GM18873 (cell line): ENCODE data around the gene BAZ2A.

Experiments used
- ATAC-seq: cut with Tn5 transposase; IDR thresholded peaks from one replicate; pipeline ENCODE4 v1.9.1; 2021; ENCODE audit warnings: mild to moderate bottlenecking, moderate library complexity, moderate number of reproducible peaks; ENCODE audit not compliant: unreplicated experiment, low FRiP score

Gene BAZ2A

GRCh38 chr12:56635806-56636674 is 5.9 kb upstream of the BAZ2A start:
- peak; percentile 33 for ATAC-seq

DNA sequence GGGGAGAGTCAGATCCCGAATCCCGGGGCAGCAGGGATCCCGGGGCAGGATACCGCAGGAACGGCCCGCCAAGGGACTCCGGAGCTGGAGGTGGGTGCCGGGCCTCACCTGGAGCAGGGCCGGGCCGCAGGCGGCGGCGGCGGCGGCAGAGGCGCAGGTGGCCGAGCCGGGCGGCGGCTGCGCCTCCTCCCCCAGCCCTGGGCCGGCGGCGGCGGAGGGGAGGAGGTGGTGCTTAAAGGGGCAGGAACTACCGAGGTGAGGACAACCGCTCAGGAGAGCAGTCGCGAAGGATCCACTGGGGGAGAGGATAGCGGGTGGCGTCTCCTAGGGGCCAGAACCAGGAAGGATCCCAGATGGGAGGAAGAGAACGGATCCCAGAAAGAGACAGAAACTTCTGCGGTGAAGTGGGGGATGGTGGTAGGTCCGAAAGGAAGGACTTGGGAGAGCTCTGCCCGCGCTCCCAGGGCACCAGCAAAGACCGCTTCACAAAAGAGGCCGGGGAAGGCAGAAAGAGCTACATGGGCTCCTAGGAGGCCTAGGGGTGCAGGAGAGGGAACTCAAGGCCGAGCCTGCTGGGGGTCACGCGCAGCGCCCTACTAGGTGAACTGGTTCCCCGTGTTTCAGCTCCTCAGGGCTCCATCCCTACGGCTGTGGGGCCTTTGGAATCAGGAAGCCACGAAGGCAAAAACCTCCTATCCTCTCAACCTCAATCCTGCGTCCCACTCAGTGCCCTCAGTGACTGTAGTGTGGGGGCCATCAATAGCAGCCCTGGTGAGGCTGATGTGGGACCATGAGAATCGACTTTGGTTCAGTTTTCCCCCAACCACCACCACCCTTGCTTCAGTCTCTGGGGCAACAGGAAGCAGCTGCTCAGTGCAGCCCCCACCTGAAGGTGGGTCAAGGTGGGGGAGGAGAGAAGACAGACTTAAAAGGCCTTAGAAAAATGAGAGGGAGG is 5.0 kb upstream of the BAZ2A start:
- no peak for ATAC-seq

- ATAC-seq, result no peak
These were observed 4.2 kb upstream of the BAZ2A start for GRCh38 chr12:56634242-56634836.

GRCh38 chr12:56633468-56634241 is 3.5 kb upstream of the BAZ2A start:
- no peak for ATAC-seq

GRCh38 chr12:56632701-56633467 is 2.8 kb upstream of the BAZ2A start:
- ATAC-seq, result no peak

DNA sequence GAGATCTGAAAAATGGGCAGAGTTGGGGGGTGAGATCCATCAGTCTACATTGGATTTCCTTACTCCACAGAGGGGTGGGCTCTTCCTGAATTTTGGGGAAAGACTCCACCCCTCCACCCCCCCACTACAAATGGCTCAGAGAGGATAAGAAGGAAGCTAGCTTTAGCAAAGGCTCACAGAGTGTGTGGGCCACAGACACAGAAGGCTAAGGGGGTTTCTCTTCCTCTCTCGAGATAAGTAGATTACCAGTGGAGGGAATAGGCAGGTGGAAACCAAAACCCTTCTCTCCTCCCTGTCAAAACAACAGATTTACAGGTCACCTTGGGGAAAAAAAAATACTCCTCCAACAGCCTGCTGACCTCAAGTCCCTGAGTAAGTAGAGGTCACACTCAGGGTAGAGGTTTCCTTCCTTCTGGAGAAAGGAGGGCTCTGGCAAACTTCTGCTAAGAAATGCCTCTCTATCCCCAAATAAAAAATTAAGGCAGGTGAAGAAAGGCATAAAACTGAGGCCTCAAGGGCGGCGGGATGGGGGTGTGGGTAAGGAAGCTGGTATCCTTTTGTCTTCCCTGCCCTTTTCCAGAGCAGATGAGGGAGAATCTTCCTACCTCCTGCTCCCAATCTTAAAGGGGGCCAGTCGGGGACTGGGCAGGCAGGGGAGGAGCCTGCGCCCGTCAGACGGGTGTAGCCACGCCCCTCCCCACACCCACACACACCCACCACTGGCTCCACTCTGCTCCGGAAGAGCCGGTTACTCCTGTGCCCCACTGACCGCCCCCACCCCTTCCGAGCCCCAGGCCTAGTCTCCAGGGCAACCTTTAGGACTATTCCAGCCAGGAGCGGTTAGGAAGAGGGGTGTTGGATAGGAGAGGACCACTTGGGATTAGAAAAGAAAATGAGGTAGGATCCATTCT is 1.9 kb upstream of the BAZ2A start:
- ATAC-seq, result no peak

- peak; percentile 1 for ATAC-seq
These were observed 507 bp downstream of the BAZ2A start for GRCh38 chr12:56629459-56630179.

GRCh38 chr12:56628671-56629458 is 1.3 kb downstream of the BAZ2A start:
- ATAC-seq, result no peak

DNA sequence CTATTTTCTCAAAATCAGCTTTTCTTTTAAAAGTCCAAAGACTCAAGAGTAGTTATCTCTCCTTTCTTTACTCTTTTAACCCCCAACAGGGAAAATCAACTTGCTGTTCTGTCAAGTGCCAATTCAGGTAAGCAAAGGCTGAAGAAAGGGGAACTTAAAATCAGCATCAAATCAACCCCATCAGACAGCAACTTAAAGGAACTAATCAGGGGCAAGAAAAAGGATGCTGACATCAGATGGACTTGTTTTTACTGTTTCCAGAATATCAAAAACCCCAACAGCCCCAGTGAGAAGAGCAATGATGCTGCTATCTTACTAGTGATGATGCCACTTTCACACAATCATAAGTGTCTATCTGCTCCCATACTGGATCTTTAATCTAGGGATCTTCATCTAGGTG is 3.4 kb downstream of the BAZ2A start:
- no peak for ATAC-seq

DNA sequence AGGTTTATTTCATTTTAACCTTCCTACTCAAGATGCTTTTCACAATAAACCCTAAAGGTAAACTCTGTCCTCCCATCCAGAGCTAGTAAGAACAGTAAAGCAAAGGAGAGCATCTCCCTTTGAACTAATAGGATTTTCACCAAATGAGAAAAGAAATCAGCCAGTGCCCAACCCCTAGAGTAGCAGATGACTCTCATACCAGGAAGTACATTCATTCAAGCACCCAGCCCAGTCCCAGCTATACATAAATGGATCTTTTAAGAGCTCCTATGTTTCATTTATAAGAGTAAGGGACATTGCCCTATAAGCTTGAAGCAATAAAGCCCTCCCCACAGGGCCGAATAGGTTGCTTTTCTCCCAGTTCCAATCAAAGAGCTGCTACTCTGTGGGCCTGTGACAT is 7.6 kb downstream of the BAZ2A start:
- no peak for ATAC-seq

- no peak for ATAC-seq
These were observed 13.2 kb downstream of the BAZ2A start for GRCh38 chr12:56616925-56617324.

- no peak for ATAC-seq
These were observed 13.9 kb downstream of the BAZ2A start for GRCh38 chr12:56616244-56616643.

GRCh38 chr12:56614627-56615026 is 15.5 kb downstream of the BAZ2A start:
- ATAC-seq, result no peak

DNA sequence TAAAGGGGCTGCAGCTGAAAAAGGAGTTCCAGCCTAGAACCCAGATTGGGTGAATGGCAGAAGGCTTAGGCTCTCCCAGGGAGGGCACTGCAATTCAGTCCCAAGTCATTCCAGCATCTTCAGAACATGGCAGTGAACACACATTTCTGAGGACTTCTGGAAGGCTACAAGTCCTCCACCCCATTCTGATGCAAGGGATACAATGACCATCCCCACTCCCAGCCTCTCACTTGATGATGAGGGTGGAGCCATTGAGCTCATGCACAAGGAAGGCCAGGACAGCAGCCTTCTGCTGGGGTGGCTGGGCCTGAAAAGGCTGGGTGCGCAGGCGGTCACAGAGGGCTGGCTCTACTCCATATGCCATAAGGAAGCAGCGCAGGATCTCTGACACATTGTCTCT is 25.8 kb downstream of the BAZ2A start:
- no peak for ATAC-seq

GRCh38 chr12:56602239-56602638 is 27.9 kb downstream of the BAZ2A start:
- no peak for ATAC-seq

DNA sequence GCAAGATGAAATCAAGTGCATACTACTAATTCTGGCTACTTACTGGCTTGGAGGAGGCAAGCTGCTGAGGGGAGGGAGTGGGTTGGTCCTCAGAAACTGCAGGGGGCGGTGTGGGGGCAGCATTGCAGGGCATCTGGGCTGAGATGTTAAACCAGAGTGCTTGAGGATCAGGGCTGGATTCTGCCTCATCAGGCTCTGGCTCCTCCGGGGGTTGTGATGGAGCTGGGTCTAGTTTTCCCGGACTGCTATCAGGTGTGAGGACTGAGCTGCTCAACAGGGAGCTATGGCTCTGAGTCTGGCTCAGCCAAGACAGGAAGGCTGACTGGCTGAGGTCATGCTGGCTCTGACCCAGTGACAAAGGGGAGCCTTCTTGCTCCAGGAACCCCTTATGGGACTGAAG is 28.6 kb downstream of the BAZ2A start:
- no peak for ATAC-seq

- ATAC-seq, result no peak
These were observed 29.4 kb downstream of the BAZ2A start for GRCh38 chr12:56600753-56601152.
